DOHH2 (cell line): ENCODE data around the gene PPP1R13B.

Source experiments
- CTCF ChIP-seq: fragments of 200-600 bp; sonication (generic); IDR thresholded peaks from one replicate; pipeline ENCODE4 v1.5.1; 2014; ENCODE audit warnings: antibody characterized with exemption, mild to moderate bottlenecking, low read depth, low read length; ENCODE audit not compliant: poor library complexity, severe bottlenecking
- EZH2phosphoT487 ChIP-seq: fragments of 200-600 bp; sonication (generic); IDR thresholded peaks from 2 replicates; pipeline ENCODE4 v1.6.1; 2017; ENCODE audit warnings: borderline replicate concordance, mild to moderate bottlenecking, antibody characterized with exemption, low read length, moderate library complexity, mixed read lengths

- no peak for TF ChIP-seq CTCF
- TF ChIP-seq EZH2phosphoT487 = no peak
Observed at GRCh38 chr14:103847451-103848174, at the start of gene PPP1R13B.
